GM18951 (cell line): ENCODE data around the gene ARFGAP2.

ENCODE experiments used
- POLR2A ChIP-seq: IDR thresholded peaks from 4 replicates; pipeline ENCODE4 v1.6.1; 2011; ENCODE audit warnings: mild to moderate bottlenecking; ENCODE audit not compliant: insufficient read length, insufficient read depth; ENCODE audit errors: extremely low read depth
- in situ Hi-C: fragments of 300-500 bp; cut with MboI; formaldehyde crosslinking; loops from one replicate; pipeline ENCODE4 v1.12.0; 2022; ENCODE audit warnings: low sequenced_read_pairs, mixed read lengths, inconsistent platforms; ENCODE audit not compliant: unreplicated experiment

Gene ARFGAP2

DNA sequence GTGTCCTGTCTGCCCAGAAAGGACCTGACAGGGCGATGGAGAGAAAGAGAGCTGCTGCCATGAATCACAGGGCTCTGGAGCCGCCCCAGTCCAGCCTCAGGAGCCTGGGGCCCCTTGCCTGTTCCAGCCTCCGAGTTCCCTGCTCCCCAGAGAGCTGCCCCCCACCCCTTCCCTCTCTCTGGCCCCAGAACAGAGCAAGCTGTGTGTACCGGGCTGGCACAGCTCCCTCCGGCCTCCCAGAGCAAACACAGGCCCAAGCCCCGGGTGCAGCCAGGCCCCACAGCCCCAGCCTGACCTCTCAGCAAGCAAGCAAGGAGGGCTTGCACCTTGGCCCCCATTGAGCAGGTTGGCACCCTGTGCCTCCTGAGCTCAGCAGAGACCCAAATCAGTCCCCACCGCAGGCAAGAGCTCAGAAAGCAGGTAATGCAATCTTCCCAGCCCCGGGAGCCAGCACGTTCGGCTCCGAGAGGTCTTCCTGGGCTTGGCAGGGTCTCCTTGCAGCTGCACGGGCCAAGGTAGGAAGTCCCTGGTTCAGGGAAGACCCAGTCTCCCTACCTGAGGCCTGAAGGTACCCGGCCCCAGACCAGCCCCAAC lies 8.1 kb upstream of the ARFGAP2 start:
- no peak for TF ChIP-seq POLR2A
- in situ Hi-C loops = no loop called here

DNA sequence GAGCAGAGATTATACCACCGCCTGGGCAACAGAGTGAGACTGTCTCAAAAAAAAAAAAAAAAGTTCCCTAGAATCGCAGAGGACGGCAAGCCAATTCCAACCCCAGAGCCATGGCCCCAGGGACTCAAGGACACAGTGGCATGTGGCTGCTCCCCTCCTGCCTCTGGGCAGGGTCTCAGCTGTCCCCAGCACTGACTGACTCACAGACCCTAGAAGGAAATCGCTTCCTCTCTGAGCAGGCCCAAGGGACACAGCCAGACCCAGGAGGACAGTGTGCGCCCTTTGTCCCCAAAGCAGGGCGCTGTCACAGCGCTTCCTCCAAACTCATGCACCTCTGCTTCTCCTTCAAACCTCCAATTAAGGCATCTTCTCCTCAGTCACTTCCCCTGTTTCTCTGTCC lies 7.3 kb upstream of the ARFGAP2 start:
- in situ Hi-C loops = no loop called here
- TF ChIP-seq POLR2A = no peak

DNA sequence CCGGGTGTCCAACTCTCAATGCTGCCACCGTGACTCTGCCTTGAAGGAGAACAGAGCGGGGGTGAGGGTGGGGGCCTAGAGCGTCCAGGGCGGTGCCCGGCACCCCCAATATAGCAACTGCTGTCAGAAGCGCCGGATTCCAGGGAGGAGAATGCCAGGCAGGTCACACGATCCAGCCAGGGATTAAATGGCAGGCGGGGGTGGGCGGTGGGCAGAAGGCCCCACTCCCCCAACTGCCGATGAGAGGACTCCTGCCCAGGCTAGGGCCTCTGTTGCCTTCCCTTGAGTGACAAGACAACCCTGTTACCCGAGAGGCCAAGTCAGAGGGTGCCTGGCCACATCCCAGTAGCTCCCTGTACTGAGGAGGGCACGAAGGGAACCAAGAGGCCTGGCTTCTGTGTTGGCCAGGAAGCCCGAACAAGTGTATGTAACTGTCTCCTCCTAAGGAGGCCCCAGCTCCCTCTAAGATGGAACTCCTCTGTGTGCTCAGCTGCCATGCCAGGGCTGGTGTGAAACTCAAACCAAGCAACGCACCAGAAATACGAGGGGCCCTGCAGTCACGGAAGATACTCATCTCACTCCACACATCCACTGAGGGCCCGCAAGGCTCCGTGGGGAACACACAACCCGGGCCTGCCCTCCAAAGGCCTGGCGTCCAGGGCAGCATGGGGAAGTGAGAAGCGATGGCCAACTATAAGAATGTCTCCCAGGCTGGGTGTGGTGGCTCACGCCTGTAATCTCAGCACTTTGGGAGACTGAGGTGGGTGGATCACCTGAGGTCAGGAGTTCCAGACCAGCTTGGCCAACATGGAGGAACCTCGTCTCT lies 6.6 kb upstream of the ARFGAP2 start:
- in situ Hi-C loops = no loop called here
- no peak for TF ChIP-seq POLR2A

DNA sequence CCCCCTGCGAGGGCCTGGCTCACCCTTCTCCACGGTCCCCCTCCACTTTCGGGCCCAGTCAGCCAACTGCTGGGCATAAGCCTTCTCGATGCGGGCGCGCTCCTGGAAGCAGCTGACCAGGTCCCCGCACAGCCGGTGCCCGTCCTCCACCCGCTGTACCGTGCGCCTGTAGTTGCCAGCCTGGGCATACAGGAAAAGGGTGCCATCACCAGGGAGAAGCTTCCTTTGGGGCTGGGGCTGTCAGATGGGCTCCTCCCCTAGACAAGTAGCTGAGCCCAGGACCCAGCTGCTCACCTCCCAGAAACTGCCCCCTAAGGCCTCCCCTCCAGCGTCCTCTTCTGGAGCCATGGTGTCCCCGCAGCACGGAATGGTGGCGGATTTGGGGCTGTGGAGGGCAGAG lies 5.7 kb upstream of the ARFGAP2 start:
- no peak for TF ChIP-seq POLR2A
- in situ Hi-C loops = no loop called here

DNA sequence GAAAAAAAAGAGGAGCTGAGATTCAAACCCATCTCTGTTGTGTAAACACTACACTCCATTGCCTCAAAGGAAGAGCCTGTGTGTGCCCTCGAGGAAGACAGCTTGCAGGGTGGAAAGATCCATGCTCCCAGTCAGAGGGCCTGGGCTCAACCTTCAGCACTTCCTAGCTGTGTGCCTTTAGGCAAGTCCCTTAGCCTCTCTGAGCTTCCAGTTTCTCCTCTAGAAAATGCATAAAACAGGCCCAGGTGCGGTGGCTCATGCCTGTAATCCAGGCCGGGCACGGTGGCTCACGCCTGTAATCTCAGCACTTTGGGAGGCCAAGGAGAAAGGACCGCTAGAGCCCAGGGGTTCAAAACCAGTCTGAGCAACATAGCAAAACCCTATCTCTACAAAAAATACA lies 4.6 kb upstream of the ARFGAP2 start:
- in situ Hi-C loops = no loop called here
- TF ChIP-seq POLR2A = no peak

DNA sequence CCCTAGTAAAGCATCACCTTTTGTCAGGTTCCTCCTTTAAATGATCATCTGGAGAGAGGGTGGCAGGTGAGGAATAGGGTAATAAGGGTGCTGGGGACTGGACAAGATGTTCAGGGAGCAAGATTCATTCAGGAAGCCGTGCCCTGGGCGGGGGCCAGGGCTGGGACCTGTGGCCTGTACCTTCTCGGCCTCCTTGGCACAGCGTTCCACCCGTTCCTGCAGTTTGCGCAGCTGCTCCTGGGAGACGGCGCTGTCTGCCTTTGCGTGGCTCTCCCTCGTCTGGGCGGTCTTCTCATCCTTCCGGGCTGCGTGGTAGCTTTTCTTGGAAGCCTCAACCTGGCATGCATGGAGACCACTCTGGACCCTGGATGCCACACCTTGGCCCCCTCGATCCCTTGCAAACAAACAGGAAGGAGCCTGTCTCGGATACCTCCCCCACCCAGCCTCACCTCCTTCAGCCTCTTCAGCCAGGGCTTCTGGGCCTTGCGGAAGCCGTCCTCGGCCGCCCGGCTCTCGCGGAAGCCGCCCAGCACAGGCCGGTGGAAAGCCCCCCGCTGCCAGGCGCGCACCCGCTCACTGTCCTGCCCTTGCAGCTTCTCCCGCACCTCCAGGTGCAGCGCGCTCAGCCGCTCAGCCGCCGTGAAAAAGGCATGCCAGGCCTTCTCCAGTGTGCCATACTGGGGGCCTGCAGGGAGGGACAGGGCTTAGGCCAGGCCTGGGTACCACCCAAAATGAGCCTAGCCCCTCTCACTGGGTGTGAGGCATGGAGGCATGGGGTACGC lies 3.5 kb upstream of the ARFGAP2 start:
- TF ChIP-seq POLR2A = no peak
- in situ Hi-C loops = no loop called here

DNA sequence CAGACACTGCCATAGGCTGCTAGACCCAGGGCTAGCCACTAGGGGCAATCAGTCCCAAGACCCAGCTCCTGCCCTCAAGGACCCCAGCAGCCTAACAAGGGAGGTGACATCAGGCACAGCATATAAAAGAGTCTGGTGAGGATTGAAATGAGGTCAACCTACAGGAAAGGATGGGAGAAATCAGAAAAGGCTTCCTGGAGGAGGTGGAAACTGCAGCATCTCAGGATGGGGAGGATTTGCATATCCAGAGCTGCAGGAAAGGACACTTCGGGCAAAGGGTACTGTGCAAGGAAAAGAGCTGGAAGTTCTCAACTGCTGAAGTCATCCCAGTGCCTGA lies 2.9 kb upstream of the ARFGAP2 start:
- in situ Hi-C loops = no loop called here
- TF ChIP-seq POLR2A = no peak

DNA sequence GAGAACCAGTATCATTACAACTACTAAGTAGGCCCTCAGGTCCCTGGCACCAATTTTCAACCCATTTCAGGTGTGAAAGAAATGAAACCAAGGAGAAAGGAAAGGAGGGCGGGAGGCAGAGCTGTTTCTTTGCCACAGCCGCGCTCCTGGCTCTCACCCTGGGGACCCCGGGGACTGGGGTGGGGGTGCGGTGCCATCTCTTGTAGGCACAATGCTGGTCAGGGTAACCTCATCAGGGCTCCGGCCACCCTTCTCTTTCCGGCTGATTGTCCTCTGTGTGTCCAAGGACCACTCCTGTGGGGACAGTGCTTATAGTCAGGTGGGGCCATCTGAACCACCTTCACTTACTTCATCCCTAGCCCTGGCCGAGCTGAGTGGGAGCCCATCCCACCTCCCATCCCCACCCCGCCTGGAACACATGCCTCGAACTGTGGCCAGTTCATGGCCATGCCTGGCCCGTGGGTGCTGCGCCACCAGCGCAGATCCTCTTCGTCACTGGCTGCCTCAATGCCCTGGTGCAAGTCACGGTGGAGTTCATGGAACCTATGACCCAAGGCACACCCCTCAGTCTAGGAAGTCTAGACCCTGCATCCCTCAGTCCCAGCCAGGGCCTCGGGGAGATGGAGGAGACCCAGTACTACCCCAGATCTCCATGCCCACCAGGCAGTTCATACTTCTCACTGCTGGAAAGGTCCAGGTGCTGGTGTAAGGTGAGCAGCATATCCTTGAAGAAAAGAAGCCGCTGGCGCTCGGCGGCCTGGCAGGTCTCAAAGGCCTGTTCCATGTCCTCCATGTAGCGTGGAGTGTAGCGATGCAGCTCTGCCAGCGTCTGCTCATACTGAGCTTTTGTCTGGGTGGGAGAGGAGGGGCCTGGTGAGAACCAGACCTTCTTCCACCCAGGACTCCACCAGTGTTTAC lies 2.3 kb upstream of the ARFGAP2 start:
- no peak for TF ChIP-seq POLR2A
- in situ Hi-C loops = no loop called here

DNA sequence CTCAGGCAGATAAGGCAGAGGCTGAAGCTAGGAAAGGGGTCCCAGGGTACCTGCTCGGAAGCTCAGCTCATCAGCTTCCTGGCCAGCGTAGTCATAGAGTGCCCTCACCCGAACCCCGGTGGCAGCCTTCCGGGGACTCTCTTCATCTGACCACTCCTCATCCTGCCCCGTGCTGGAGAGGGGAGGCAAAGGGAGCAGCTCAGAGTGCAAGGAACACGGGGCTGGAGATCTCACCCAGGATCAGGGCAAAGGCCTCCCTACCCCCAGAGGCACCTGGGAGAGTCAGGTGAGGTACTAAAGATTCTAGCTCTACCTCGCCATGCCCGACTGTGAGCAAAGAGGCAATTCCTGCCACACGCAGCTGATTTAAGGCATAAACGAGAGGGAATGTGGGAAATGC lies 1.6 kb upstream of the ARFGAP2 start:
- TF ChIP-seq POLR2A = no peak
- in situ Hi-C loops = no loop called here

DNA sequence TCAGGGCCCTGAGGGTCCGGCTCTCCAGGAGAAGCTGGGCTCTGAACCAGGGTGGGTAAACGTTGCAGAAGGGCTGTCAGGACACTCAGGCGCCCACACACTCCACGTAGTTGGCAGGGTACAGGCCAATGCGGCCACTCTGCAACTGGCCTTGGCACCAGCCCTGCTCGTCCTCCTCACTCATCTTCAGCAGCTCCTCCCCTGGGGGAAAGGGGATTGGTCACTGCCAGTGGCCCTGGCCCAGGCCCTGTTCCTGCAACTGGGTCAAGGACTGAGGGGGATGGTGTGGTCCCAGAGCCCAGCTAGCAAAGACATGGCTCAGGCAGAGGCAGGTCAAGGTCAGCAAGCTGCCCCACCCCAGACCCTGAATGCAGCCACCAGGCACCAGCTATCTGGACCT lies 1.2 kb upstream of the ARFGAP2 start:
- in situ Hi-C loops = no loop called here
- no peak for TF ChIP-seq POLR2A

DNA sequence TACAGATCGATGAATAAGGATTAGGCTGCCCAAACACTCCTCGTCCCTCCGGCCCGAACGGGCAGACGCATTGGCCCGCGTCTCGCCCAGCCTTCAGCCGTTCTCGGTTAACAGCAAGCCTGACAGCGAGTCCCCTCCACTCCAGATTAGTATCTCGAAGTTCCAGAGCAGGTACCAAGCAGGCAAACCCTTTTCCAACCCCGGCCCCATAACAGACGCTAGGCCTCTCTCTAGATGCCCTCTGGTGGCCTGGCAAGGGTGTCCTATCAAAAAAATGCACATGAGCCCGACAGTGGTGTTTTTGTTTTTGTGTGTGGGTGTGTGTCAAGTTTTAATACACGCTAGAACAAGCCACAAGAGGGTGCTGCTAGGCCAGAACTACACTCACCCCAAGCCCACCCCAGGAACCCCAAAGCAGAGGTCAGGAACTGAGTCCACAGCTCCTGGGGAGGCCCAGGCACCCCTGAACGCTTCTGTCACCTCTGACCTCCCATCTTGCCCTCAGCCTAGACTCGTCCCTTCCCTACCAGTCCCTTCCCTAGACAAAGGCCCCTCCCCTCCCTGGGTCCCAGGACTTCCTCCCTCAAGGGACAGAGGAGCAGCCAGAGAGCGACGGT lies 658 bp upstream of the ARFGAP2 start:
- no peak for TF ChIP-seq POLR2A
- in situ Hi-C loops = no loop called here

DNA sequence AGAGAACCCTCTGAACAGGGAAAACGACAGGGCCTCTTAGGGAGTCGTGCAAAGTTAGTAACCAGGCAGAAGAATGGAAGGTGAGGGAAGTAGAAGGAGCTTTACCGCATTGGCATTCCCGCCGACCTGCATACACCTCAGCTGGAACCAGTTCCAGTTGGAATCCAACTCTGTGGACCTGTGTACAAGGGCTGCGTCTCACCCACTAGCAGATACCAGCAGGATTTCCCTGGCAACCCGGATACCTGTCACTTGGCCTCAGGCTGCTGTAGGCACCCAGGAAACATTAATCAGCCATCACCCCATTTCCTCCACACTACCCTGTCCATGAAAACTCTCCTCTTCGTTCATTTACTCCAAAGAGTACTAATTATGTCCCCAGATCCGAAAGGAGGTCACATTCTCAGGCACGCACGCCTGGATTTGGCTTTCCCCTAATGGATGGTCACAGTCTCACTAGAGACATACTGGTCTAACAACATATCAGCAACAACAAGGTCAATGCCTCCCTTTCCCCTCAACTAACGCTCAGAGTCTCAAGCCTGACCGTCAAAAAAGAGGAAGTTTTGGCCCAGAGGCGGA lies 842 bp downstream of the ARFGAP2 start:
- in situ Hi-C loops = no loop called here
- no peak for TF ChIP-seq POLR2A
